Stimulated activated CD4-positive, alpha-beta T cell treated with anti-CD3 and anti-CD28 coated beads, TNF-alpha, amount 100 ng/mL, for 48 hours (primary cell): Measurements from ENCODE around the gene OTUD7B.
"Not testable (repeated sequence)": the region's sequence is repeated elsewhere in the genome, so short reads cannot be mapped to it uniquely, and the experiment has no call there.

Experiments
- DNase-seq, 3 donors: peaks; one replicate each; pipeline ENCODE4 v3.0.0-alpha.2; 2020; ENCODE audit warnings: low read depth in 3 of 3

OTUD7B gene

DNA sequence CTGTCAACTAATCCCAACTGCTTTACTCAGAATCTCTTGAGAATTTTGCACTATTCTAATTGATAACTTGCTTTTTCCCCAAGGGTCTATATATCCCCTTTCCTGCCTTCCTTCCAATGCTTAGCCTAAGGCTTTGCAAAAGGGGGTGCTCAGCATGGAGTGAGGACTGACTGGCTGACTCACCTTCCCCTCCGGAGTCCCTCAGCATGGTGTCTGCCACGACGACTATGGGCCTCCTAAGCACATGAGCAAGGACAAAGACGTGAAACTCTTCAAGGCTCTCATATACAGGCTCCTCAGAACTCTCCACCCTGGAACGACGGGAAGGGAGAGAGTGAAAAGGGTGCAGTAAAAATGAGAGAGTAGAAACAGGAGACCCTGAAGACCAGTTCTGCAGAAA lies 60.6 kb downstream of the OTUD7B start:
- DNase-seq: no peak

DNA sequence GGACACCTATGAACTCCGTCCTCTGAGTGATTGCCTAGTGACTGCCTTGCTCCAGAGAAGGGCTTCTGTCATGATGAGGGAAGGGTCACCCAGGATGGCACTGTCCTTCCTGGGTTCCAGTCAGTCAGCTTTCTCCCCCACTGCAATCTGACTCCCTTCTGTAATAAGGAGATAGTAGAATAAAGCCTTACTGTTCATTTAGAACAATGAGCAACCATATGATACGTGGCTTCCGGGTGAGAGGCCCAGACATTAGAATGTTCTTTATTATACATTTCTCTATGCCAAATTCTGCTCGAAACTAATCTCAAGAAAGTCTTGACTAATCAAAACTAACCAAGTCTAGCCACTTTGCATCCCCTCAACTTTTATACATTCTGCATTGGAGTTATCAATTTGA lies 65.3 kb downstream of the OTUD7B start:
- no peak for DNase-seq

DNA sequence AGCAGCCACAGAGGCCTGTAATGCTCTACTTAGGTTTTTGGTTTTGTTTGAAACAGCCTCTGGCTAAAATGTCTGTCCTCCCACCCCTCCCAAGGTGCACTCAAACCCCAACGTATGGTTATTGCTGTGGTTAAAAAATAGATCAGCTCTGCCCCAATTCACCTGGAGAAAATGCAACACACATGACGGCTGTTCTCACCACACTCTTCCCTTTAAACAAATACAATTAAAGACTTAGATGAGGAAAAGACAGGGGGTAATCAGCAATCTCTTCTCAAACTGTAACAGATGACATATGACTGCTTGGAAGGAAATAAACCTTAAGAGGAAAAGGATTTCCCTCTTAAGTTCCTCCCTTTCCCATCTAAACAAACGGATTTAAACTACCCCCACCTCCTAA lies 67.6 kb downstream of the OTUD7B start:
- DNase-seq: no peak

DNA sequence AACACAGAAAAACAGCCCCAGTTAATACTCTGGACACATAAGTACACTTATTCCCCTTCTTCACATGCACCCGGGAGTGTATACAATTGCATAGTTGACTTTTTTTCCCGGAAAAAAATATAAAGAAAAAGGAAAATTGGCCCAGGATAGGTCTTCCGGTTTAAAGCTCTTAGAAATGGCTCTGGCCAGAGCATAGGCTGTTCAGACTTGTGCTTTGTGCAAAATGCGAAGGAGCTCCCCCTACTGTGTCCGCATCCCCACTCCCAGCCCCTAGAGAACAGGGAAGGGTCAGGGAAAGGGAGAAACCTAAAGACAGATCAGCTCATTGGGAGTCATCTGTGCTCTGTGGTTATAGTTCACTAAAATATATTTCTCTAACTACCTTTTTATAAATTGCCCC lies 68.3 kb downstream of the OTUD7B start:
- no peak for DNase-seq

DNA sequence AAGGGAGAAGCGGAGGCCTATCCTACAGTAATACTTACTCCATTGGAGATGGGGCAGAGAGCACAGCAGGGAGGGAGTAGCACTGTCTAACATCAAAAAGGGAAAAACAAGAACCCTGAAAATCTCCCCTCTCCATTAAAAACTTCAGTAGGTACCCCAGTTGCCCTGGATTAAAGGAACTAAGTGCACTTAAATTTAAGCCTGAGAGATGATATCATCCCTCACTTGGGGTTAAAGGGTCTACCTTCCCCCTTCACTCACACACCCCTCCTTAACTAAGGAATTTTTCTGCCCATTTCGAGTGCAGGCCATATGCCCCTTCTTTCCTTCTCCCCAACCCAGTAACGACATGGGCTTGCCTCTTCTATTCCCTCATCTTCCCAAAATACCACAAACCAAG lies 70.1 kb downstream of the OTUD7B start:
- DNase-seq: no peak

DNA sequence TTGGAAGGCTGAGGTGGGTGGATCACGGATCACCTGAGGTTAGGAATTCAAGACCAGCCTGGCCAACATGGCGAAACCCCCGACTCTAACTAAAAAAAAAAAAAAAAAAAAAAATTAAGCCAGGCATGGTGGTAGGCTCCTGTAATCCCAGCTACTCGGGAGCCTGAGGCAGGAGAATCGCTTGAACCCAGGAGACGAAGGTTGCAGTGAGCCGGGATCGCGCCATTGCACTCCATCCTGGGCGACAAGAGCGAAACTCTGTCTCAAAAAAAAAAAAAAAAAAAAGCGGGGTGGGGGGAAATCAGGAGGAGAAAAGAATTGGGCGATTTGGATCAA lies 71.9 kb downstream of the OTUD7B start:
- not testable (repeated sequence) for DNase-seq

DNA sequence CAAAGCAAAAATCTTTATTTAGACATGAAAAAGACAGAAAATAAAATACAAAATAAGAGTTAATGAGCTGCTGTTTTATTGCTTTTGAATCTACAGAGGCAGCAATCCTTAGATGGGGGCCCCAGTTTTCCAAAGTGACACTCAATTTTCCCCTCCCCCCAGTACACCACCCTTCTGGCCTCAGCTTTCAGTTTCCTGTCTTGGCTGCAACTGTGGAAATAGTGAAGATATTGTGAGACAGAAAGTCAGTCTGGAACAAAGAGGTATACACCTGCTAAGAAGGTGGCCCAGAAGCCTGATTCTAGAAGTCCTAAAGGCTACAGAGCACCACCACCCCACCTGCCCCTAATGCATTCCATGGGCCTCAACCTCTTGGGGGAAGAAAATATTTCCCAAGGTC lies 72.8 kb downstream of the OTUD7B start:
- DNase-seq: no peak

DNA sequence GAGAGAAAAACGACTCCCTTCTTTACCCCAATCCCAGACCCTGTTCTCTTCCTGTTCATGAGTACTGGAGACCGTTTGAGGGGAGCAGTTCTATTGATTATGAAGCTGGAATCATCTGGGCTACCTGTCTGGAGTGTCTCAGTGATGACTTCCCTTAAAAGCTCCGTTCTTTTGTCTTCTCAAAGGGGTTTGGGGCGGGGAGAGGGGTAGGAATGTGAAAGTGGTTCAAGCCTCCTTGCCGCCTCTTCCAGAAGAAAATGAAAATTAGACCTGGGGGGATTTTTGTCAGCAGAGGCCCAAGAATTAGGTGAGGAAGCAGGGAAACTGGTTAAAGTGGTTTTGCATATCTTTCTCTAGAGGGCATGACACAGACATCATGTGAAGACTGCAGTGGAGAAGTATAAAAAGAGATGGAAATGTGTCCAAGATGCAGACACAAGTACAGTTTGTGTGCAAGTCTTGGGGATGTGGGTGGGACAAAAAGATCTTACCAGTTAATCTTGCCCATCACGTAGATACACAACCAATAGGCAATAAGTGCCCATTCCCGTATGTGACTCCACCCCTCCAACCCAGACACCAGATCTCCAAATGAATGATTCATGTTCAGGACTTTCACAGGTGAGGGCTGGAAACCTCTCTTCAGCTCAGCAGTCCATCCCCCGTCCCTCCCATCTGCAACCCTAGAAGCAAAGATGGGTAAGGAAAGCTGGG lies 73.4 kb downstream of the OTUD7B start:
- DNase-seq: no peak

DNA sequence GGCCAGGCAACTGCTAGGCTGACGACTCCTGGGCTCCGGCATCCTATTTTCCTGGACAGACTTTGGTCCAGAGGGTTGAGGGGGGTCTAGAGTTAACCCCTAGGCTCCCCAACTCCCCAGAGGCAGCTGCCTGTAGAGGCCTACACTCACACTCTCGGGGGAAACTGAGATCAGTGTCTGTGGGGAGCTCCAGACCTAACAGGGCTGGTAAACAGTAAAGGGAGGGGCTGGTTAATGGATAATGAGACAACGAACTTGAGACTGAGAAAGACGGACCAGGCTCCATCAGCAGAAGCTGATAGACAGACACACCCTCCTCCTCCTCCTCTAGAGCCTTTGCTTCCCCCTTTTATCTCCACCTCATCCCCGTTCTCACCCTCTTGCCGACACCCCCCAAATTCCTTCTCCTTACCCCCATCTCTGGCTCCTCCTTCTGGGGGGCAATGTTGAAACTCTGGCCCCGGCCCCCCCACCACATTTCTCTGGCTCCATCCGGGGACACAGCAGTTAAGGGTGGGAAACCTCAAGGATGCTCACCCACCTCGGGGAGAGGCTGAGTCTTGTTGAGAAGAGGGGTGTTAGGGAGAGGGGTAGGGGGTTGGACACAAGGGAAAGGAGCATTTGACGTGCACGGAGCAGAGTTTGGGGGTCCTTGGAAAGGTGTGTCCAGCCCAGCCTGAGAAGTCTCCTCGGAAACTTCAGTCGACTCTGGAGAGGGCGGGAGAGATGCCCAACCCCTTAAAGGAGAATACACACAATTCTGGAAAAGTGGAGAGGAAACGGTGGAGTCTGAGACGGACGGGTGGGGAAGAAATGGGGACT lies 74.1 kb downstream of the OTUD7B start, which contains the start of gene MTMR11:
MTMR11 (minus strand) TSS at position 710 of the 822 bp plus-strand sequence; CDS start at position 478, 232 bp downstream.
- no peak for DNase-seq

DNA sequence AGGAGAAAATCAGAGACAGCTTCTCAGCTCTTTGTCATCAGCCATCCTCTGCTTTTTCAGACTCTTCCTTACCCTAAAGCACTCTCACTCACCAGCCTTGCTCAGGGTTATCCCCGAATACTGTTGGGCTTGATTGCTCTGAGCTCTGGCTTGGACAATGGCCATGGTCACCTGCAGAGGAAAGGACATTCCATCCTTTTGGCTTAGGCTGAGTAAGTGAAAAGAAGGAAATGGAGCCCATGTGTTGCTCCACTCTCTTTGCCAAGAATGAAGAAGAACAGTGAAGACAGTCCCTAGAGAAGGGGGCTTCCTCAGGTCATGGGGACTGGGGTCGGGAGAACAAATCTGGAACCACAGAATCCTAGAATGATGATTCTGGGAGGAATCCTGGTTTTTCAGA lies 76.2 kb downstream of the OTUD7B start:
- no peak for DNase-seq

DNA sequence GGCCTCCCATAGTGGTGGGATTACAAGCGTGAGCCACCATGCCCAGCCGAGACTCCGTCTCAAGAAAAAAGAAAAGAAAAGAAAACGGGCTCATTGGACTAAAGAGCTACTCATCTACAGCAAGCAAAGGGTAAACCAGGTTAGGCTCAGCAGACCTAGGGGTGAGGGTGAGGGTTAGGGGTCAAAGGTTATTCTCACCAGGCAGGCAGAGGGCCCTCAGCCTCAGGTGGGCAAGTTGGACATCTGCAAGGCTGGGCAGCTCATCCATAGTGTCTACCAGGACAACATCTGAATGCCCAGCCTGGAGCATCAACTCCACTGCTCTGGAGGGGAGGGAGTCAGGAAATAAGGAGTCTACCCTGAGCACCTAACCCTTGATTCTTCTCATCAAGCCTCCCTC lies 77.3 kb downstream of the OTUD7B start:
- no peak for DNase-seq

DNA sequence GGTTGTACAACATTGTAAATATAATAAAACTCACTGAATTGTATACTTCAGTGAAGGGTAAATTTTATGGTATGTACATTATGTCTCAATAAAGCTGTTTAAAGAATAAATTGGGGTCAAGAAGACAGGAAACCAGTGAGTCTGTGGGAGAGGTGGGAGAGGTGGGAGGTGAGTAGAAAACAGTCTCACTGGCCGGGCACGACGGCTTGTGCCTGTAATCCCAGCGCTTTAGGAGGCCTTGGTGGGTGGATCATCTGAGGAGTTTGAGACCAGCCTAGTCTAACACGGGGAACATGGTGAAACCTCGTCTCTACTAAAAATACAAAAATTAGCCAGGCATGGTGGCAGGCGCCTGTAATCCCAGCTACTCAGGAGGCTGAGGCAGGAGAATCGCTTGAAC lies 78.1 kb downstream of the OTUD7B start:
- no peak for DNase-seq

DNA sequence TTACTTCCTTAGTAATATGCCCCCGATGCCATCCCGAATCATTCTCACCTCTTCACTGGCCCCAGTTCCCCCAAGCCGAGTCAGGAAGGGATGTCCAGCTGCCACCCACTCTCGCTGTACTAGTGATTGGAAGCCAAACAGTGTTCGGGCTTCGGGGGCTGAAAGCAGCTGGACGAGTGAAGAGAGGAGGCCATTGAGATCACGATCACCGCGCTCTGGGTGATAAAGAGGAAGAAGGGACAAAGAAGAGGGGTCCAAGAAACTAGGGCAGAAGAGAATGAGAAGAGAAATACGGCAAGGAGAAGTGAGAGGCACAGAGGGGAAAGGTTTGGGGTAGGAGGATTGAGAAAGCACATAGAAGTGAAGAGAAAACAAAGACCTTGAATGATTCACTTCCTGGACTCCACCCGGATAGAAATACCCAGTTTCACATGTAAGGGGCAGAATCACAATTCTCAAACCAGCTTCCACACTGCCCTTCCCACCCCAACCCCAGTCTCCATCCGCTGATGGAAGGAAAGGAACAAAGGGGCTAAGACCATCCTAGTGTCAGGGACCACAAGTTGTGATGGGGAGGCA lies 79.2 kb downstream of the OTUD7B start:
- DNase-seq: no peak

DNA sequence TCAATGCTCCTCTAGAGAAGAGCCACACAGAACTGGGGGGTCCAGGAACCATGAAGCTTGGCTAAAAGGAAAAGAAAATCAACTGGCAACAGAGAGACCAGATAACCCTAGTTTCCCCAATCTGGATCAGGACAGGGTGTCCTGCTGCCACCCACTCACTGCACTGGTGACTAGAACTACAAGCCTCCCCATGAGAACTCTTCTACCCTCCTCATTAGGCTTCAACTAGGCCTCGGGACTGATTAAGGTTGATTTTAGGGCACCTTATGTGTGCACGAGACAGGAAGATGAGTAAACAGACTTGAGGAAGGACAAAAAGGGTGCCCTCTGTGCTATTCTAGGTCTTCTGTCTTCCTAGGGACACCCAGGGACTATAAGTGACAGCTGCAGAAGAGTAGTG lies 80.7 kb downstream of the OTUD7B start:
- DNase-seq: no peak

DNA sequence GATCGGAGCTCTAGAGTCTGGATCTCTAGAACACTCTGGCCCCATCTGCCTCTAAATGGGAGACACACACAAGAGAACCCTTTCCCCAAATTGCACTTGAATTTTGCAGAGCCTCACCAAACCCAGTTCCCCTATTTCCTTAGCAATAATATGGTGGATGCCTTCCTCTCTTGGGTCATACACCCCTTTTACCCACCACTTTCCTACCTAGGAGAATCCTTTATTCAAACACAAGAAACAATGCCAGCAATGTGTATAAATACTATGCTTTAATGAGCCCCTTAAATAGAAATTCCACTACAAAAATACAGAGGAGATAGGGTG lies 82.2 kb downstream of the OTUD7B start:
- no peak for DNase-seq

DNA sequence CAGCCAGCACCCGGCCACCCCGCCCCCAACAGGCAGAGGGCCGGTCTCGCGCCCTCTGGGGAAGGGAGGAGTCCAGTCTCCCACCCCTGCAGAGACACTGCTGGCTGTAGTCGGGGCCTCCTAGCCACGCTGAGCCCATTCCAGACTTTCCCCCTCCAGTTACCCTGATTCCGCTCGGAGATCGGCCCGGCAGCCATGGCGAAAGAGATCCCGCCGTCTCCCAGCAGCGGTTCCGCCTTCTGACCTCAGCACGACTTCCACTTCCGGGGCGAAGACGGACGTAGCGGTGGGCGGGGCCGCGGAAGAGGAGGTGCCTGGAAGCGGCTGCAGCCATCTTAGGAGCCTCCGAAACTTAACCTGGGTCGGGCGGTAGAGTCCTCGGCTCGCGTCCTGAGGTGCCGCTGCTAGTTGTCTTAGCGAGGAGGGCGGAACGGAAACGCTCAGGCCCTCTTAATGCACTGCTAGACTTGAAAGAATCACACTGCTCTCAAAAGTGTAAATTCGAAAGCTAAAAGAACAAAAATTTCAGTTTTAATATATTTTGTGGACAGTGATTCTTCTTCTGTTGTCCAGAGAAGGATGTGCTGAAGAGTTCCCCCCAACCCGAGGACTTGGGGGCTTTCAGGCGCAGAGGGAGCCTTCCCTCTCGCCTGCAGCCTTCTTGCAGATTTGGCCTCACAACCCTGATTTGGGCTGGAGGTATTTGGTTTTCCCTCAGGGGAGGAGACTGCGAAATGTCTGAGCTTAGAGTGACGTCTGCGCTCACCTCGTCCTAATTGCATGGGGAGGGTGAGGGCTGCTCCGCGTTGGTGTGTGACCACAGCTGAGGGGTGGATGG lies 82.7 kb downstream of the OTUD7B start, which contains the start of gene SF3B4:
SF3B4 (minus strand) TSS at position 241 of the 838 bp plus-strand sequence; CDS start at position 197, 44 bp downstream.
- DNase-seq: peak; percentile 87 to 93 (median 92)

DNA sequence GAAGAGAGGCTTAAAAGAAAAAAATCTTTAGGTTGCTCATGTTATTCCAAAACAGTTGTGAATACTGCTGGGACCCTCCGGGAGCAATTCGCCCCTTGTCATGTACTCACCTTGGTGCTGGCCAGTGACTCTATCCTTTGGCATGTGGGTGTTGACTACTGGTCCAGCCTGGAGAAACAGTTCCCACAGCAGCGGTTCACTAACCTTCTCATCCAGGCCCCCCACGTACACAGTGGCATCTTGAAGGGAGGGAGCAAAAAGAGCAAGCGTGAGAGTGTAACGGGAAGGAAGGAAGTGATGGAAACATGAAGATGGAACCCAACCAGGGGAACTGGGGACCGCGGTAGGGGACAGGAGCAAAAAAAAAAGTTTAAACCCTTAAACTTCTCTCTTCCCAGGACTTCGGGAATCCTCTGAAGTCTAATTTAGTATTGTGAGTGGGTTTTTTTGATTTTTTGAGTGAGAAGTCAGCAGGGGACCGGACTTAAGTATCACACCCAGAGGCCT lies 83.4 kb downstream of the OTUD7B start:
- DNase-seq: no peak

DNA sequence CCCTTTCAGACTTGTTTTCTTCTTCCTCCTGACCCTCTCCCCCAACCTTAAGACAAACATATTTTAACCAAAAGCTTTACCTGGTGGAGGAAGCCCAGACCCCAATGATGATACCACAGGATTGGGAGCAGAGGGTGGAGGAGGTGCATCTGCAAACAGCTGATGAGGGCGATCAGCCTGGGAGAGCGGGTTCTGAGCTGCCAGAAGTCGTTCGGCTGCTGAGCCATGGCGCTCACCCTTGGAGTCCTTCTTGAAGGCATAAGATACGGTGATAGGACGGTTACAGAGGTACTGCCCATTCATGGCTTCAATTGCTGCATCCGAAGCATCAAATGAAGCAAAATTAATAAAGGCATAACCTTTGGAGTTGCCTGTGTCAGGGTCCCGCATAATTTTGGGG lies 84.2 kb downstream of the OTUD7B start:
- no peak for DNase-seq

DNA sequence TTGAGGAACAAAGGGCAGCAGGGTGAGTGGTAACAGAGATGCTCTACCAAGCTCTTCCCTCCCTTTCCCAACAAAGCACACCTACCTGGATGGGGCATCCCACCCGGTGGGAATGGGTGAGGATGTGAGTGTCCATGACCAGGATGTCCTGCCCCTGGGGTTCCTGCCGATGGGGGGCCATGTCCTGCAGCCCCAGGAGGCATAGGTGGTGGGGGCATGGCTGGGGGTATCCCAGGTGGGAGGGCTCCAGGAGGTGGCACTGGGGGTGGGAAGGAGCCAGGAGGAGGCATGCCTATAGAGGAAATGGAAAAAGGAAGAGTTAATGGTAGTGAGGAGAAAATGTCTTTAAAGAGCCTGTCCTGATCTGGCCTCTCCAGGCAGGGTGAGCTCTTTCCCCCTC lies 84.8 kb downstream of the OTUD7B start:
- no peak for DNase-seq

DNA sequence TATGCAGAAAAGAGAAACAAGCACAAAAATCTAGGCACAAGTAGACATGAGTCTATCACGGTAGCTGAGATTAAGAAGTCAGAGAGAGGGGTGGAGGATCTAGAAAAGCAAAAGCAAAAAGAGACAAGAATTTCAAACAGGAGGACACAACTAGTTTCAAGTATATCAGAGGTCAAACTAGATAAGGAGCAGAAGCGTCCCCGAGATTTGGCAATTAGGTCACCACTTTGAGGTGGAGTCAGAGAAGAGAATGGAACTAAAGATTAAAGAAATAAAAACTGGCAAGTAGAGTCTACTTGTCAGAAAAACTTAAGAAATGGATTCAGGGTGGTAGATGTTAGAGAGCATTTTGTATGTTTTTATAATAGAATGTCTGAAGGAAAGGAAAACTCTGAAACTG lies 85.2 kb downstream of the OTUD7B start:
- no peak for DNase-seq

DNA sequence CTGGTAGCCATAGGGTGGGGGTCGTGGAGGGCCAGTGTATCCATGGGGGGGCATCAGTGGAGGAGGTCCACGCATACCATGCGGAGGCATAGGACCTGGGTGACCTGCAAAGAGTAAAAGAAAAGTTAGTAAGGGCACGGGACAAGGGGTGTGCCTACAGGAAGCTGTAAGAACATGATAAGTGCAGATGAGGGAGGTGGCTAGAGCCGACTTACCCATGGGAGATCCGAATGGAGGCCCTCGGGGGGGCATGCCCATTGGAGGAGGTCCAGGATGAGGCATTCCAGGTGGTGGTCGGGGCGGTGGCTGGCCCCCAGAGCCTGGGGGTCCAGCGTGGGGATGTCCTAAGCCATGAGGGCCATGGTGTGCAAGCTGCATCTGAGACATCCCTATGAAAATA lies 86.9 kb downstream of the OTUD7B start:
- no peak for DNase-seq

DNA sequence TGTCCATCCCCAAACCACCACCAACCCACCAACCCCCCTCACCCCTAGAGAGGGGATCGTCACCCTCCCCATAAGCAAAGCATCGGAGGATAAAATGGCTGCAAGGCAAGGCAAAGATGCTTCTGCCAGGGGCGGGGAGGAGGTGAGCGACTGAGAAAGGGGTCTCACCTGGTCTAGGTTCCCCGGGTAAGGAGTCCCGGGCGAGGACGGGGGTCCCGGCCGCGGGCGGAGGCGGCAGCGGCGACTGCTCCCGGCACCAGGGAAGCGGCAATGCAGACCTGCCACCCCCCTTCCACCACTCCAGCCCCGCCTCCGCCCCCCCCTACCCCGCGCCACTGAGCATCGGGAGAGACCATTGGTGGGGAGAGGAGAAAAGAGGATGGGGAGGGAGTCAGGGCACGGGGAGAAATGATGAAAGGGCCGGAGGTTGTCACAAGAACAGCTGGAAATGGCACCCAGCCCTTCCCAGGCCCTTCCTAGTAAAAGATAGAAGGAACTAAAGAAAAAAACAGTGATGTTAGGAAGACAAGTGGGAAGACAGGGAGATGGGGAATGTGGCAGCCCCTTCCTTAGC lies 92.9 kb downstream of the OTUD7B start, which contains the start of gene SV2A:
SV2A (minus strand) TSS at position 274 of the 574 bp plus-strand sequence. CDS start 4,004 bp downstream, outside the sequence.
- DNase-seq: peak in 2 of 3 donors; percentile 17 to 49
